ENCODE measurements around the gene USP4.

Gene USP4

DNA sequence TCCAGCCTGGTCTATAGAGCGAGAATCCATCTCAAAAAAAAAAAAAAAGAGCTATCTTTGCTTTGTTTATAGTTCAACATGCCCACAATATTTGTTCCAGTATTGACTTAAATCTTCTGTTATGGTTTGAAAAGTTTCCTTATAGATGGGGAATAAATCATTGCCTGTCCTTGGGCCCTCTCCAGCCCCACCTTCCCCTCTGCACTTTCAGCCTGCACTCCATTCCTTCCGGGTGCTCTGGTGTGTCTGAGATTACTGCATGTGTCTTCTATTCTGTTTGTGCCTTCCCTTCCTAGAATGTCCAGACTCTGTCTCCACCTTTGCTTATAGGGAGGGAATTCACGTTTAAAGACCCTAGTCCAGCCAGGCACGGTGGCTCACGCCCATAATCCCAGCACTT is 43.5 kb upstream of the USP4 start:
- Histone ChIP-seq H3K4me3 (ENCODE audit: insufficient read length, low read depth) (no peak overlapping the region), H3K27me3 (ENCODE audit: insufficient read depth, insufficient read length) (no peaks in the 10 kb centered on the region), H3K4me1 (ENCODE audit: insufficient read depth, insufficient read length) (no peaks in the 10 kb centered on the region), H3K9me3 (ENCODE audit: insufficient read depth, low read length) (no peaks in the 10 kb centered on the region; the same call in 1 of the 2 replicates), H3K9ac (ENCODE audit: insufficient read length, low read depth) (no peak overlapping the region), H3K36me3 (ENCODE audit: insufficient read depth, insufficient read length, low read length) (peaks cover 7% of the 10 kb centered on the region)
- TF ChIP-seq SUZ12 (IDR thresholded peaks at IDR 0.05; ENCODE audit: extremely low read depth, insufficient read depth, insufficient read length) (no peak), ZNF274 (IDR thresholded peaks at IDR 0.05; ENCODE audit: low read depth, low read length) (no peak), YY1 (IDR thresholded peaks at IDR 0.05; ENCODE audit: insufficient read depth, insufficient read length) (no peak)
- no peak for DNase-seq (ENCODE audit: low read depth, low spot score)

- no peak for TF ChIP-seq SUZ12 (IDR thresholded peaks at IDR 0.05; ENCODE audit: extremely low read depth, insufficient read depth, insufficient read length)
- TF ChIP-seq YY1 (IDR thresholded peaks at IDR 0.05; ENCODE audit: insufficient read depth, insufficient read length), result no peak
- no peak for TF ChIP-seq ZNF274 (IDR thresholded peaks at IDR 0.05; ENCODE audit: low read depth, low read length)
- no peak overlapping the region for H3K9ac ChIP-seq (ENCODE audit: insufficient read length, low read depth)
- H3K4me1 ChIP-seq (ENCODE audit: insufficient read depth, insufficient read length), result no peaks in the 10 kb centered on the region
- no peak for DNase-seq (ENCODE audit: low read depth, low spot score)
- H3K36me3 ChIP-seq (ENCODE audit: insufficient read depth, insufficient read length, low read length), result peaks cover 27% of the 10 kb centered on the region
- H3K9me3 ChIP-seq (ENCODE audit: insufficient read depth, low read length), result no peaks in the 10 kb centered on the region; the same call in 1 of the 2 replicates
- no peak overlapping the region for H3K4me3 ChIP-seq (ENCODE audit: insufficient read length, low read depth)
- no peaks in the 10 kb centered on the region for H3K27me3 ChIP-seq (ENCODE audit: insufficient read depth, insufficient read length)
Observed at GRCh38 chr3:49378249-49378895, 38.5 kb upstream of the USP4 start.

DNA sequence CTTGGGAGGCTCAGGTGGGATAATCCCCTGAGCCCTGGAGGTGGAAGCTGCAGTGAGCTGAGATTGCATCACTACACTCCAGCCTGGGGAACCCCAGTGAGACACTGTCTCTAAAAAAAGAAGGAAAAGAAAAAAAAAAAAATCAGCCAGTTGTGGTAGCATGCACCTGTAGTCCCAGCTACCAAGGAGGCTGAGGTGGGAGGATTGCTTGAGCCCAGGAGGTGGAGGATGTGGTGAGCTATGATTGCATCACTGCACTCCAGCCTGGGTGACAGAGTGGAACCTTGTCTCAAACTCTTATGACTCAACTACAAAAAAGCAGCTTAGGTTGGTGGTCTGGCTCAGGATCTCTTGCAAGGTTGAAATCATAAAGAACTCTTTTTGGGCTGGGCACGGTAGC is 37.6 kb upstream of the USP4 start:
- Histone ChIP-seq H3K27me3 (ENCODE audit: insufficient read depth, insufficient read length) (no peaks in the 10 kb centered on the region), H3K36me3 (ENCODE audit: insufficient read depth, insufficient read length, low read length) (peaks cover 36% of the 10 kb centered on the region), H3K4me1 (ENCODE audit: insufficient read depth, insufficient read length) (no peaks in the 10 kb centered on the region), H3K4me3 (ENCODE audit: insufficient read length, low read depth) (no peak overlapping the region), H3K9ac (ENCODE audit: insufficient read length, low read depth) (no peak overlapping the region), H3K9me3 (ENCODE audit: insufficient read depth, low read length) (no peaks in the 10 kb centered on the region; the same call in 1 of the 2 replicates)
- no peak for DNase-seq (ENCODE audit: low read depth, low spot score)
- TF ChIP-seq SUZ12 (IDR thresholded peaks at IDR 0.05; ENCODE audit: extremely low read depth, insufficient read depth, insufficient read length) (no peak), YY1 (IDR thresholded peaks at IDR 0.05; ENCODE audit: insufficient read depth, insufficient read length) (no peak), ZNF274 (IDR thresholded peaks at IDR 0.05; ENCODE audit: low read depth, low read length) (no peak)

DNA sequence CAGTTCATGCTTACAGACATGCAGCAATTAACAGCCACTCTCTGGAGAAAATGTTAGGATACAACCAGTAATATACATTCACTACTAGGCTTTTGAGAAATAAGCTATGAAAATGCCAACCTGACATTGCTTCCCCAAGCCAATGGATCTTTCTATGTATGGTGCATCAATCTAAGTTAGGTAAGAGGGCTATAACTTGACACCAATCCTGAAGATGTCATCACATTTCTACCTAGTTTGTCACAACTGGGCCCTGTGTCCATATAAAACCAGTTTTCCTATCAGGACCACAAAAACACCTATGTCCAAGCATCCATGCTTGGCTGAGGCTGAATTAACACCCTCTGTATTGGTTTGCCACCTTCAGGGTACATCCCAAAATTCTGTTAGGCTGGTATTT is 32.1 kb upstream of the USP4 start:
- Histone ChIP-seq H3K4me1 (ENCODE audit: insufficient read depth, insufficient read length) (no peaks in the 10 kb centered on the region), H3K36me3 (ENCODE audit: insufficient read depth, insufficient read length, low read length) (peaks cover 86% of the 10 kb centered on the region), H3K4me3 (ENCODE audit: insufficient read length, low read depth) (no peak overlapping the region), H3K27me3 (ENCODE audit: insufficient read depth, insufficient read length) (no peaks in the 10 kb centered on the region), H3K9ac (ENCODE audit: insufficient read length, low read depth) (no peak overlapping the region), H3K9me3 (ENCODE audit: insufficient read depth, low read length) (no peaks in the 10 kb centered on the region)
- DNase-seq (ENCODE audit: low read depth, low spot score), result no peak
- no peak for TF ChIP-seq YY1 (IDR thresholded peaks at IDR 0.05; ENCODE audit: insufficient read depth, insufficient read length)

DNA sequence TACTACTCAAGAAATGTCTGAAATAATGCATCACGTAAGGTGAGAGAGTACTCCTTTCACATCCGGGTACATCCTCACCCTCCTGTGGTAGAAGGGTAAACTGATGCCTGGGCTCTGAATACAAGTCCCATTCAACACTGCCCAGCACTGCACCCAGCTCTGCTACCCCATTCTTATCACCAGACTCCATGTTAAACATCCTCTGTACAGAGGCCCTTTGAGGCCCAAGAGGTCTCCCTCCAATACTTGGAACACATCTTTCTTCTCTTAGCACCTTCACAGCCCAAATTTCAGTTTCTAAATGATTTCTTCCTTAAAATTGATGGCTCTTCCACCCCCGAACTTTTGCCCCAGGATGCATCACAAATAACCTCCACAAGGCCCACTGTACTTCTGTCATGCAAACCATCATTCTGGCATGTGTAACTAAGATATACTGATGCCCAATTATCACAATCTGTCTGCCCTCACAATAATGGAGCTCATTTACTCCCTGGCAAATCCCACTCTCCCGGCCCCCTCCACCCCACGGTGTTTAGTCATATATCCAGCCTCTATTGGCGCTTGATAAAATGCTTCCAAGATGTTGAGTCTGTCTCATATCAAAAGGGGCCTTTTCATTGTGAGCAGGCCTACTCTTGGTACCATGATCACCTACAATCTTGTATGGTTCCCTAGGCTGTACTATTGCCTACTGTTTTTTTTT is 30.9 kb upstream of the USP4 start:
- Histone ChIP-seq H3K9me3 (ENCODE audit: insufficient read depth, low read length) (no peaks in the 10 kb centered on the region), H3K27me3 (ENCODE audit: insufficient read depth, insufficient read length) (no peaks in the 10 kb centered on the region), H3K9ac (ENCODE audit: insufficient read length, low read depth) (no peak overlapping the region), H3K36me3 (ENCODE audit: insufficient read depth, insufficient read length, low read length) (peaks cover 95% of the 10 kb centered on the region), H3K4me1 (ENCODE audit: insufficient read depth, insufficient read length) (no peaks in the 10 kb centered on the region), H3K4me3 (ENCODE audit: insufficient read length, low read depth) (no peak overlapping the region)
- no peak for TF ChIP-seq SUZ12 (IDR thresholded peaks at IDR 0.05; ENCODE audit: extremely low read depth, insufficient read depth, insufficient read length)
- TF ChIP-seq ZNF274 (IDR thresholded peaks at IDR 0.05; ENCODE audit: low read depth, low read length), result no peak
- no peak for TF ChIP-seq YY1 (IDR thresholded peaks at IDR 0.05; ENCODE audit: insufficient read depth, insufficient read length)
- no peak for DNase-seq (ENCODE audit: low read depth, low spot score)

- Histone ChIP-seq H3K9ac (ENCODE audit: insufficient read length, low read depth) (no peak overlapping the region), H3K9me3 (ENCODE audit: insufficient read depth, low read length) (no peaks in the 10 kb centered on the region), H3K27me3 (ENCODE audit: insufficient read depth, insufficient read length) (no peaks in the 10 kb centered on the region), H3K4me1 (ENCODE audit: insufficient read depth, insufficient read length) (peaks cover 3% of the 10 kb centered on the region), H3K4me3 (ENCODE audit: insufficient read length, low read depth) (no peak overlapping the region), H3K36me3 (ENCODE audit: insufficient read depth, insufficient read length, low read length) (peaks cover 79% of the 10 kb centered on the region)
- TF ChIP-seq ZNF274 (IDR thresholded peaks at IDR 0.05; ENCODE audit: low read depth, low read length), result no peak
- TF ChIP-seq SUZ12 (IDR thresholded peaks at IDR 0.05; ENCODE audit: extremely low read depth, insufficient read depth, insufficient read length), result no peak
- TF ChIP-seq YY1 (IDR thresholded peaks at IDR 0.05; ENCODE audit: insufficient read depth, insufficient read length), result no peak
- no peak for DNase-seq (ENCODE audit: low read depth, low spot score)
Observed at GRCh38 chr3:49362561-49362960, 22.7 kb upstream of the USP4 start.

DNA sequence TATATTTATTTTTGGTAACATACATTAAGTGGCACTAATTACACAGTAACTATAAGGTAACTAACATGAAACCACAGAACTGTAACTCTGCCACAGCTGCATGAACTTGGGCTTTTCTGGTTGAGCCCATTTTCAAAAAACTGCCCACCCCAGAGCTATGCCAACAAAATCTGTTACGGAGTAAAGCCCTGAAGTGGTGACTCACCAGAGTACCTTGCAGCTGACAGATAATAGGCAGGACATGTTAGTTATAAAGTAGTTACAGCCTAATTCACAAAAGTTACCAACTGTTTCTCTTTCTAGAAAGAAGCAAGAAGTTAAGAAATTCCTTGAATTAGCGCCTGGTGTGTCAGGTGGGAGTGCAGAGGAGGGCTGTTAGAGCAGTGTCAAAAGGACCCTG is 19.8 kb upstream of the USP4 start:
- DNase-seq (ENCODE audit: low read depth, low spot score), result no peak
- no peak overlapping the region for H3K4me3 ChIP-seq (ENCODE audit: insufficient read length, low read depth)
- no peak for TF ChIP-seq SUZ12 (IDR thresholded peaks at IDR 0.05; ENCODE audit: extremely low read depth, insufficient read depth, insufficient read length)
- no peak for TF ChIP-seq ZNF274 (IDR thresholded peaks at IDR 0.05; ENCODE audit: low read depth, low read length)
- TF ChIP-seq YY1 (IDR thresholded peaks at IDR 0.05; ENCODE audit: insufficient read depth, insufficient read length), result no peak
- no peaks in the 10 kb centered on the region for H3K27me3 ChIP-seq (ENCODE audit: insufficient read depth, insufficient read length)
- peaks cover 3% of the 10 kb centered on the region for H3K4me1 ChIP-seq (ENCODE audit: insufficient read depth, insufficient read length)
- H3K36me3 ChIP-seq (ENCODE audit: insufficient read depth, insufficient read length, low read length), result peaks cover 80% of the 10 kb centered on the region
- H3K9me3 ChIP-seq (ENCODE audit: insufficient read depth, low read length), result no peaks in the 10 kb centered on the region
- no peak overlapping the region for H3K9ac ChIP-seq (ENCODE audit: insufficient read length, low read depth)
